ENCODE results near the gene SLC4A7.

- no peak for TF ChIP-seq POLR2AphosphoS5 (IDR thresholded peaks at IDR 0.05)
- TF ChIP-seq, protein P1, sequence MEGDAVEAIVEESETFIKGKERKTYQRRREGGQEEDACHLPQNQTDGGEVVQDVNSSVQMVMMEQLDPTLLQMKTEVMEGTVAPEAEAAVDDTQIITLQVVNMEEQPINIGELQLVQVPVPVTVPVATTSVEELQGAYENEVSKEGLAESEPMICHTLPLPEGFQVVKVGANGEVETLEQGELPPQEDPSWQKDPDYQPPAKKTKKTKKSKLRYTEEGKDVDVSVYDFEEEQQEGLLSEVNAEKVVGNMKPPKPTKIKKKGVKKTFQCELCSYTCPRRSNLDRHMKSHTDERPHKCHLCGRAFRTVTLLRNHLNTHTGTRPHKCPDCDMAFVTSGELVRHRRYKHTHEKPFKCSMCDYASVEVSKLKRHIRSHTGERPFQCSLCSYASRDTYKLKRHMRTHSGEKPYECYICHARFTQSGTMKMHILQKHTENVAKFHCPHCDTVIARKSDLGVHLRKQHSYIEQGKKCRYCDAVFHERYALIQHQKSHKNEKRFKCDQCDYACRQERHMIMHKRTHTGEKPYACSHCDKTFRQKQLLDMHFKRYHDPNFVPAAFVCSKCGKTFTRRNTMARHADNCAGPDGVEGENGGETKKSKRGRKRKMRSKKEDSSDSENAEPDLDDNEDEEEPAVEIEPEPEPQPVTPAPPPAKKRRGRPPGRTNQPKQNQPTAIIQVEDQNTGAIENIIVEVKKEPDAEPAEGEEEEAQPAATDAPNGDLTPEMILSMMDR (IDR thresholded peaks at IDR 0.05) = no peak
Measured at GRCh38 chr3:27429909-27430308, 54.3 kb downstream of the SLC4A7 start.
